CD4-positive, alpha-beta T cell (primary cell): ENCODE results near the gene SPNS1. TPM values are rescaled to one million over a fixed set of nuclear protein-coding genes. Genes with fewer than 3 reads are reported as not detected.

ENCODE experiments used
- ATAC-seq: fragments of 200-7000 bp; cut with Tn5 transposase; one replicate; pipeline ENCODE4 v1.10.0; 2022; ENCODE audit warnings: mild to moderate bottlenecking; ENCODE audit not compliant: poor library complexity
- CTCF ChIA-PET: fragments of 350-600 bp; sonication (Branson Sonifier 250); formaldehyde crosslinking; loops from one replicate; lab custom pipeline; 2021; ENCODE audit warnings: antibody characterized with exemption, inconsistent platforms; lab: Charles Lee
- POLR2A ChIA-PET: fragments of 350-600 bp; sonication (Branson Sonifier 250); formaldehyde crosslinking; loops from one replicate; lab custom pipeline; 2021; ENCODE audit warnings: antibody characterized with exemption, inconsistent platforms; lab: Charles Lee
- DNase-seq, 14 experiments: peaks; one replicate each; pipeline ENCODE4 v3.0.0-alpha.2; 2013 to 2020; ENCODE audit warnings: mixed read lengths in 2 of 14
- H3K27ac ChIP-seq, 2 donors: one replicate each; pipeline versions ENCODE4 v1.5.1 to v1.7.0; 2013; ENCODE audit warnings: low read length in 2 of 2, low read depth in 1 of 2, mild to moderate bottlenecking in 1 of 2
- H3K27me3 ChIP-seq, 2 experiments: 1 replicate in 1 of 2; 2 replicates in 1 of 2; pipeline versions ENCODE4 v1.6.1 to v1.7.0; 2013; ENCODE audit warnings: low read length in 2 of 2, control low read depth in 1 of 2, mild to moderate bottlenecking in 1 of 2, moderate library complexity in 1 of 2; ENCODE audit not compliant: insufficient read depth in 2 of 2, control insufficient read depth in 1 of 2
- H3K36me3 ChIP-seq: one replicate; pipeline ENCODE4 v1.6.1; 2013; ENCODE audit warnings: low read length, control low read depth; ENCODE audit not compliant: insufficient read depth
- H3K4me1 ChIP-seq: one replicate; pipeline ENCODE4 v1.6.1; 2013; ENCODE audit warnings: low read length, control low read depth; ENCODE audit not compliant: insufficient read depth
- H3K4me3 ChIP-seq: one replicate; pipeline ENCODE4 v1.5.1; 2013; ENCODE audit warnings: mild to moderate bottlenecking, low read length, moderate library complexity
- H3K9me3 ChIP-seq, 2 experiments: 1 replicate in 1 of 2; 2 replicates in 1 of 2; pipeline versions ENCODE4 v1.6.1 to v1.7.0; 2013; ENCODE audit warnings: low read length in 2 of 2, mild to moderate bottlenecking in 2 of 2, control low read depth in 1 of 2, moderate library complexity in 1 of 2; ENCODE audit not compliant: control insufficient read depth in 1 of 2, insufficient read depth in 1 of 2
- H3K27ac Mint-ChIP-seq: one replicate; pipeline ENCODE4 v1.8.0; 2020; ENCODE audit warnings: mixed read lengths
- H3K27me3 Mint-ChIP-seq: one replicate; pipeline ENCODE4 v1.8.0; 2021; ENCODE audit warnings: mixed read lengths
- H3K36me3 Mint-ChIP-seq: one replicate; pipeline ENCODE4 v1.8.0; 2021; ENCODE audit warnings: low read depth, mixed read lengths
- H3K4me1 Mint-ChIP-seq: one replicate; pipeline ENCODE4 v1.8.0; 2021; ENCODE audit warnings: low read depth, mixed read lengths
- H3K4me3 Mint-ChIP-seq: one replicate; pipeline ENCODE4 v1.8.0; 2020; ENCODE audit warnings: mild to moderate bottlenecking, mixed read lengths
- H3K9me3 Mint-ChIP-seq: one replicate; pipeline ENCODE4 v1.8.0; 2020; ENCODE audit warnings: mixed read lengths
- intact Hi-C, 2 experiments: fragments of 100-400 bp; cut with DNase I in 1 of 2; cut with micrococcal nuclease in 1 of 2; formaldehyde crosslinking; loops; one replicate each; pipeline versions ENCODE4 v1.15.1 to v1.9.0; 2023 to 2025; cut with DNase I, micrococcal nuclease
- total RNA-seq, 174 experiments: library from RNA in 2 of 174; stranded (reverse) in 2 of 174; gene quantifications; one replicate each; pipeline ENCODE4 v1.2.3 and lab custom pipeline; 2021 to 2026
- TF ChIP-seq, protein P1 (sequence below): fragments of 200-600 bp; IDR thresholded peaks from one replicate; pipeline ENCODE4 v1.8.0; 2022; ENCODE audit warnings: antibody characterized with exemption, mild to moderate bottlenecking

The SPNS1 gene
- total RNA-seq, 2 experiments from 2014 or later, result 24.4 to 28.1 TPM

DNA sequence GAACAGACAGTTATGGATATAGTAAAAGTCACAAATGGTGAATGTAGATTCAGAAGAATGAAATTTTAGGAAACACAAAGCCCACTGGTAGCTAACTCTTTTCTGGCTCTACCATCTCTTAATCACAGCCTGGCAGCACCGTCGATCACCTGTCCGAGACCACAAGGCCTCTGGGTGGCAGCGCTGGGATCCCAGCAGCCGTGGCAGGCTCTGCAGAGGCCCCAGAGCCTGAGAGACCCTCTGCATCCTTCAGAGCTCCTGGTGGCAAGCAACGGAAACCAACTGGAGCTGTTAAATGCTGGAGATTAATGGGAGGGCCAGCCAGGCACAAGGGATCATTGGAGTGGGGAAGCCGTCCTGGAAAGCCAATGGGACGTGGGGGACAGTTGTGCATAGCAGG is 36.5 kb downstream of the SPNS1 start:
- H3K4me3 ChIP-seq, result no peak overlapping the region
- DNase-seq (no peak), ATAC-seq (no peak)
- no peaks in the 10 kb centered on the region for H3K36me3 ChIP-seq
- TF ChIP-seq, protein P1, sequence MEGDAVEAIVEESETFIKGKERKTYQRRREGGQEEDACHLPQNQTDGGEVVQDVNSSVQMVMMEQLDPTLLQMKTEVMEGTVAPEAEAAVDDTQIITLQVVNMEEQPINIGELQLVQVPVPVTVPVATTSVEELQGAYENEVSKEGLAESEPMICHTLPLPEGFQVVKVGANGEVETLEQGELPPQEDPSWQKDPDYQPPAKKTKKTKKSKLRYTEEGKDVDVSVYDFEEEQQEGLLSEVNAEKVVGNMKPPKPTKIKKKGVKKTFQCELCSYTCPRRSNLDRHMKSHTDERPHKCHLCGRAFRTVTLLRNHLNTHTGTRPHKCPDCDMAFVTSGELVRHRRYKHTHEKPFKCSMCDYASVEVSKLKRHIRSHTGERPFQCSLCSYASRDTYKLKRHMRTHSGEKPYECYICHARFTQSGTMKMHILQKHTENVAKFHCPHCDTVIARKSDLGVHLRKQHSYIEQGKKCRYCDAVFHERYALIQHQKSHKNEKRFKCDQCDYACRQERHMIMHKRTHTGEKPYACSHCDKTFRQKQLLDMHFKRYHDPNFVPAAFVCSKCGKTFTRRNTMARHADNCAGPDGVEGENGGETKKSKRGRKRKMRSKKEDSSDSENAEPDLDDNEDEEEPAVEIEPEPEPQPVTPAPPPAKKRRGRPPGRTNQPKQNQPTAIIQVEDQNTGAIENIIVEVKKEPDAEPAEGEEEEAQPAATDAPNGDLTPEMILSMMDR, result no peak
- no peaks in the 10 kb centered on the region for H3K27me3 ChIP-seq
- Mint-ChIP-seq H3K9me3 (no peaks in the 10 kb centered on the region), H3K4me3 (no peak overlapping the region), H3K27ac (peak overlapping the region; percentile 97), H3K36me3 (no peaks in the 10 kb centered on the region), H3K27me3 (no peaks in the 10 kb centered on the region), H3K4me1 (peaks cover 71% of the 10 kb centered on the region)
- H3K27ac ChIP-seq, result peak overlapping the region; percentile 49 to 50
- H3K4me1 ChIP-seq, result peaks cover 75% of the 10 kb centered on the region
- ChIA-PET POLR2A (interaction anchor here (1.6 to 3.4 kb wide), 5 partner anchors 10 to 23 kb away, joined by 6 to 25 read pairs (median 13); no protein-coding TSS in a partner anchor), CTCF (interaction anchor here (1.1 kb wide), 1 partner anchor 33 kb away, joined by 3 read pairs; no protein-coding TSS in a partner anchor)
- intact Hi-C loops, result no loop called here
- H3K9me3 ChIP-seq, result no peaks in the 10 kb centered on the region

- H3K27me3 Mint-ChIP-seq, result no peaks in the 10 kb centered on the region
- Histone ChIP-seq H3K4me3 (no peak overlapping the region), H3K27ac (peak overlapping the region; percentile 49 to 58), H3K9me3 (no peaks in the 10 kb centered on the region), H3K36me3 (no peaks in the 10 kb centered on the region), H3K4me1 (peaks cover 73% of the 10 kb centered on the region), H3K27me3 (no peaks in the 10 kb centered on the region)
- TF ChIP-seq, protein P1, result no peak
- no peaks in the 10 kb centered on the region for H3K36me3 Mint-ChIP-seq
- no peak for DNase-seq
- H3K4me3 Mint-ChIP-seq, result peak overlapping the region; percentile 74
- ChIA-PET POLR2A (interaction anchor here (2.2 to 4.2 kb wide), 4 partner anchors 9 to 24 kb away, joined by 13 to 25 read pairs (median 20); no protein-coding TSS in a partner anchor), CTCF (no interaction called here)
- ATAC-seq, result no peak
- peaks cover 66% of the 10 kb centered on the region for H3K4me1 Mint-ChIP-seq
- intact Hi-C loops, result no loop called here
- H3K27ac Mint-ChIP-seq, result peak overlapping the region; percentile 97
- no peaks in the 10 kb centered on the region for H3K9me3 Mint-ChIP-seq
Observed at GRCh38 chr16:29011851-29012250, 37.3 kb downstream of the SPNS1 start.

DNA sequence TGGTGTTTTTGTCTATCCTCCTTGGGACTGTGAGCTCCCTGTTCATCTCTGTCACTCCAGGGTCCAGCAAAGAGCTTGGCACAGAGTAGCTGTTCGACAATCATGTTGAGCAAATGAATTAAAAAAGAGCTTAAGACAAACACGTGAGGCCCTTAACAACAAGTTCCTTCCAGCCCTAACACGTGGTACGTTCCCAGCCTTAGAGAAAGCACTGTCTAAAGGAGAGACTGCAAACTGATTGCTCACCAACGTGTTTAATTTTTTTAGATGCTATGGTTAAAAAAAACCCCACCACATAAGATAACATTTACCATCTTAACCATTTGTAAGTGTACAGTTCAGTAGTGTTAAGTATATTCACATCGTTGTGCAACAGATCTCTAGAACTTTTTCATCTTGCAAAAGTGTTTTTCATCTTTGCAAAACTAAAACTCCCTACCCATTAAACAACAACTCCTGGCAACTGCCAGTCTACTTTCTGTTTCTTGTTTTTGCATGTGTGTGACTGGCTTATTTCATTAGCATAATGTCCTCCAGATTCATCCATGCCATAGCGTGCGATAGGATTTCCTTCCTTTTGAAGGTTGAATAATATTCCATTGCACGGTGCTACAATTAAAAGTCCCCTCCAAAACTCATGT is 38.5 kb downstream of the SPNS1 start:
- Histone ChIP-seq H3K9me3 (no peaks in the 10 kb centered on the region), H3K27me3 (no peaks in the 10 kb centered on the region), H3K27ac (peak overlapping the region; percentile 58 to 64), H3K4me3 (no peak overlapping the region), H3K4me1 (peaks cover 61% of the 10 kb centered on the region), H3K36me3 (no peaks in the 10 kb centered on the region)
- POLR2A ChIA-PET, result interaction anchor here (0.7 to 4.2 kb wide), 8 partner anchors 8 to 63 kb away, joined by 3 to 45 read pairs (median 10); partner anchors contain the start of genes LAT and NFATC2IP
- ATAC-seq (peak; percentile 72), DNase-seq (peak in 8 of 14 experiments; percentile 17 to 78 (median 50))
- Mint-ChIP-seq H3K27me3 (no peaks in the 10 kb centered on the region), H3K27ac (peak overlapping the region; percentile 97), H3K9me3 (no peaks in the 10 kb centered on the region), H3K4me3 (peak overlapping the region; percentile 74), H3K36me3 (no peaks in the 10 kb centered on the region), H3K4me1 (peaks cover 57% of the 10 kb centered on the region)
- TF ChIP-seq, protein P1, result no peak
- intact Hi-C loops, result no loop called here
- CTCF ChIA-PET, result interaction anchor here (0.7 kb wide), 1 partner anchor 39 kb away, joined by 4 read pairs; no protein-coding TSS in a partner anchor
